HG03159 (cell line): ENCODE data around the gene LRCOL1.

Experiments used
- ATAC-seq: cut with Tn5 transposase; IDR thresholded peaks from one replicate; pipeline ENCODE4 v1.9.1; 2021; ENCODE audit warnings: mild to moderate bottlenecking, moderate library complexity; ENCODE audit not compliant: unreplicated experiment

The LRCOL1 gene

DNA sequence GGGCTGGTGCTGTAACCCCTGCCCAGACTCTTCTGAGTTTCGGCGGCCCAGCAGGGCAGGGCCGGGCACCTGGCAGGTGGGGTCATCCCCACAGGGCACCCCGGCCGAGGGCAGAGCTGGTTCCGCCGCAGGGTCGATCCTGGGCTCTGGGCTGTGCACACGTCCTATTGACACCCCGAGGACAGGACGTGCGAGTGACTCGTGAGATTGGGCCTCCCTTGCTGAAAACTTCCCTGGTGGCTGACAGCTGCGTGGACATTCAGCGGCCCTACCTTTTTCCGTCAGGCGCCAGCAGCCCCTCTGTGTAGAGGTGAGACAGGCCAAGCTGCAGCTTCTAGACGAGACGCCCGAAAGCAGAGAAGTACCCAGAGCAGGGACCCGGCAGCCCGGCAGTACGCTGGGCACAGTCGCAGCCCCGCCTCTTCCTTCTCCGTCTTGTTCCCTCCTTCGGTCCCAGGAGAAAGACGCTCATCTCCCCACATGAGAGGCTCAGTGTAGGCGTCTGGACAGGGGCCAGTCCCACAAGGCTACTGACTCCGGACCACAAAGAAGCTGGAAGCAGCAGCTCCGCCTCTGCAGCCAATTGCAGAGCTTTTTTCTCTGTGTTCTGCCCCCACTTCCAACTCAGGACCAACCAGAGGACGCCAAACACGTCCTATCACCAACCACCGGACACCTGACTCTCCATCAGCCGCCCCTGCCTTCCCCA is at the start of gene LRCOL1:
TSS of gene LRCOL1 (minus strand) at position 532 of the 709 bp plus-strand sequence. CDS start 4,331 bp downstream, outside the sequence.
- no peak for ATAC-seq

DNA sequence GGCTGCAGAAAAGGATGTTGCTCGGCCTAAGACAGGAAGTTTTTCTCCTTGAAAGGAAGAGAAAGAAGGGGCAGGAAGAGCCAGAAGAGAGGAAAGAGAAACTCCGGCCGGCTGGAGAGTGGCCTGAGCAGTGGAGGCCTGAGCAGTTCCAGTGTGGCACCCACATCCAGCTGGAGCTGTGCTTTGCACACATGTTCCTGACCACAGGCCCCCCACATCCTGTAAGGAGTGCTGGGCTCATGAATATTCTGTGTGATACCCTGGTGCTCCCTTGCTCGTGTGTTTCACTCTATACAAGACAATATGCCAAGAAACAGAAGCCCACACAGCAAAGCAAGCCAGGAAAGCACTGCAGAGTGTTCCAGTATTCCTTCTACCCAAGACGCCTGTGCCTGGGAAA is 49.7 kb upstream of the LRCOL1 start:
- no peak for ATAC-seq

DNA sequence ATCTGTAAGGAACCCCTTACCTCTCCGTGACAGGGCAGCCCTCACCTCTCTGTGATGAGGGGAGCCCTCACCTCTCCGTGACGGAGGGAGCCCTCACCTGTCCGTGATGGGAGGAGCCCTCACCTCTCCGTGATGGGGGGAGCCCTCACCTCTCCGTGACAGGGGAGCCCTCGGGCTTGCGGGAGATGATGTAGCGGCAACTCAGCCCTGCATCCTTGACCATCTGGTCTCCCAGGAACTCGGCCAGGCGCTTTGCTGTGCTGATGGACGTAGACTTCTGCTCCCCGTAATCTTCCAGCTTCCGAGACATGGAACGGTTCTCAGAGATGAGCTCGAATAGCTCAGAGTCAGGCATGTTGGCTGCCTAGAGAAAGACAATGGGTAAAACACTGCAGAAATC is 48.8 kb upstream of the LRCOL1 start:
- ATAC-seq = no peak

DNA sequence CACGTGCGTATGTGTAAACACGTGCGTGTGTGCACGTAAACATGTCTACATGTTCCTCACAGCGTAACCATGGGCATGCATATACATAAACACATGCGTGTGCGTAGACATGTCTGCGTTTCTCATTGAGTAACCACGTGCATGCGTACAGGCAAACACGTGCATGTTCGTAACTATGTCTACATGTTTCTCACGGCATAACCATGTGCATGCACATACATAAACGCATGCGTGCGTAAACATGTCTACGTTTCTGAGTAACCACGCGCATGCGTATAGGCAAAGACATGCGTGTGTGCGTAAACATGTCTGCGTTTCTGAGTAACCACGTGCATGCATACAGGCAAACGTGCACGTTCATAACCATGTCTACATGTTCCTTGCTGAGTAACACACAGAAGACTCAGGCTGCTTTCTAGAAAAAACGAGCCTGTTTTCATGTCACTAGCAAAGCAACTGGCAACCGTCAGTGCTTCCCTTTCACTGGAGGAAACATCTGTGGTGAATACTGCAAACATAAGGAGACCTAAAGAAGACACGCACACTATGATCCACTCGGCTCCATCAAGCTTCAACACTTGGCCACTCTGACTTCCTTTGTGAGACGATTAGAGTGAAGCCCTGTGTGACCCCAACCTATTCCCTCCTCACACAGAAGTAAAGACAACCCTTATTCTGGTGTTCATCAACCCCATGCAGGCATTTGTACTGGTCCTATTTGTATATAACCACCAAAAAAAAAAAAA is 47.9 kb upstream of the LRCOL1 start:
- ATAC-seq = no peak

DNA sequence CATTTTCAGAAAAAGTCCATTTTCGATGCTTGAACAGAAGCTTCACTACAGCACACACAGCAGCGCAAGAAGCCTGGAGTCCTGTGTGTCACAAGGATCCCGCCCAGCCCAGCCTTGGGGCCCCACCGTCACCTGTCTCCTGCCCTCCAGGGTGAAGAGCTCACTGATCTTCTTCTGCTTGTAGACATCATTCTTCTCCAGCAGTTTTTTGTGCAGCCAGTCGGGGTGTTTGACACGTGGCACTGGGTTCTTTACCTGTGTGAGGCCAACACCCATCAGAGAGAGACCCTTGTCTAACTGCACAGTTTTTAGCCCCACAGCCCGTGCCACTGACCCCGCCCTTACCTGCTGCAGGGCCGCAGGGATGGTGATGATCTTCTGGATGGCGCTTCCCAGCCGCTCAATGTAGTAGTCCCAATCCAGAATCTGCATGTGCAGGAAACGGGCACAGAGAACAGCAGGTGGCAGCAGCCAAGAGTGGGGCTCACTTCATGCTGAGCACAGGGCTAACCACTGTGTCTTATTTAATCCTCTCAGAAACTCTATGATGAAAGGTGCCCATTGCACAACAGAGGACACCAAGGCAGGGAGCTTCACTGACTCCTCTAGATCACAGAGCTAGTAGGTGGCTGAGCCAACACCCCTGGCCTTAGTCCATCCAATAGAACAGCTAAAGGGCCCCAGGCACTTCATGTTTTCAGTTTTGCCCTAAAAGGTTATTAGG is 46.8 kb upstream of the LRCOL1 start:
- no peak for ATAC-seq

DNA sequence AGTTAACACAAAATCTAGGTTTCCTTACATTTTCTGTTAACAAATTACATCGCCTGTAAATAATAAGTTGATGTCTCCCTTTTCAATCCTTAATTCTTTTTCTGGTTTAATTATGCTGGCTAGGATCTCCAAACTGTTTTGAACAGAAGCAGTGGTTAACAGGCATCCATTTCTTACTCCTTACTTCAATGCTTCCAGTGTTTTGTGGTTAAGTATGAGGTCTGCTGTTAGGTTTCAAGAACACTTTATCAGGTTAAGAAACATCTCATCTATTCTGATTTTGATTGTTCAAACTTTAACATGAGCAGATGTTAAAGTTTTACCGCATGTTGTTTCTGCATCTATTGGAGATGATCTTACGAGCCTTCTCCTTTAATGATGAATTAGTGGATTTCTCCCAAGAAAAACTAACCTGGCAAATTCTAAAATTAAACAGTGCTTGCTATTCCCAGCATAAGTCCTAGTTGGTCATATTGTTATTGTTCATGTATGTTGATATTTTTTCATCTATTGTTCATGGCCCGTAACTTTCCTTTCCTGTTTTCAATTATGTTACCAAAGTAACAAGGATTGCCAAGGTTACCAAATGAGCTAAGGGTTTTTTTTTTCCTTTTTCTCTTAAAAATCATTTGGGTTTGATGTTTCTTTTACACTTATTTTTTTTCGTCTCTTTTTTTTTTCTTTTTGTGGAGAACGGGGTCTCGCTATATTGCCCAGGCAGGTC is 43.3 kb upstream of the LRCOL1 start:
- no peak for ATAC-seq

DNA sequence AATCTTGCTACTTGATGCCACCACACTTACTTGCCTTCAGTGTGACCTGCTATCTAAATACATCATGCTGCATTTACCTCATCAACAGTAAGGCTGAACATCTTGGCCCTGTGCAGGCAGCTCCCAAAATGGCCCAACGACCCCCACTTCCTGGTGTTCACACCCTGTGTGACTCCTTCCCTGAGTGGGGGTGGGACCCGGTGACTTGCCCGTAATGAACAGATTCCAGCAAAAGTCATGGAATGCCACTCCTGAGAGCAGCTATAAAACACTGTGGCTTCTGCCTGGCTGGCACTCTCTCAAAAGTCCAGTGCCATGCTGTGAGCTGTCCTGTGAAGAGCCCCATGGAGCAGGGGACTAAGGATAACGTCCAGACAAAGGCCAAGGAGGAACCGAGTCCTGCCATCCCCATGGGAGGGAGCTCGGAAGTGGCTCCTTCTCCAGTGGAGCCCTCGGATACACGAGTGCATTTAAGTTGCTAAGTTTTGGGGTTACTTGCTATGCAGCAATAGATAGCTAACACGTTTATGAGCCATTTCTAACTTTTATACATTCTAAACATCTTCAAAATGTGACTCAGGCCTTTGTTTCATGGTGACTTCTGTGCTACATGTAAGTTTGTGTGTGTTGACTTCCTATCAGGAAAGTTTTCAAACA is 41.2 kb upstream of the LRCOL1 start:
- ATAC-seq = no peak

DNA sequence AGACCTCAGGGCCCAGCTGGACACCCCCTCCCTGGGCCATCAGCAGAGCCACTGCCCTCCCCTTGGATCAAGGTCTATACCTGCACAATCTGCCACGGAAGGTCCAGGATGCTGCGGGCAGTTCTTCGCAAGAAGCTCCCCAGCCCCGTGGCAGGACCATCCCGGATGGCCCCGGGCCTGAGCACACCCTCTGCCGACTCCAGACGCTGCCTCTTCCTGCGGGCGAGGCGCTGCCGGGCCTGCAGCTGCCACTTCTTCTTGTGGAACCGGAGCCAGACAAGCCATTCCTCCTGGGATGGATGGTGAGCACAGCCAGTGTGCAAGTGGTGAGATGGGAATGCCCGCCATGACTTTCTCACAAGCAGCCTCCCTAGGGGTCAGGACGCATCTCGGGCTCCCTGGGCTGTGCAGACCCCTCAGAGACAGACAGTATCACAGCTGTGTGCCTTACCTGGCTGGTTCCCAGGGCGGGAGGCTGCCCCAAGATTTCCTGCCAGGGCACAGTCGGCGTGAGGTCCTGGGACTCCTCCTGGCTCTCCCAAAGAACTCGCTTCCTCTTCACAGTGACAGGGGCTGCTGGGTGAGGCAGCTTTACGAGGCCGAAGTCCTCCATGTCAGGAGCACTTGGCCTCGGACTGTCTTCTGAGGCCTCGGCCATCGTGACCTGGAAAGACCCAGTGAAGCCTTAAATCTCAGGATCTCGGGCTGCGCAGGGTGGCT is 39.0 kb upstream of the LRCOL1 start:
- no peak for ATAC-seq

DNA sequence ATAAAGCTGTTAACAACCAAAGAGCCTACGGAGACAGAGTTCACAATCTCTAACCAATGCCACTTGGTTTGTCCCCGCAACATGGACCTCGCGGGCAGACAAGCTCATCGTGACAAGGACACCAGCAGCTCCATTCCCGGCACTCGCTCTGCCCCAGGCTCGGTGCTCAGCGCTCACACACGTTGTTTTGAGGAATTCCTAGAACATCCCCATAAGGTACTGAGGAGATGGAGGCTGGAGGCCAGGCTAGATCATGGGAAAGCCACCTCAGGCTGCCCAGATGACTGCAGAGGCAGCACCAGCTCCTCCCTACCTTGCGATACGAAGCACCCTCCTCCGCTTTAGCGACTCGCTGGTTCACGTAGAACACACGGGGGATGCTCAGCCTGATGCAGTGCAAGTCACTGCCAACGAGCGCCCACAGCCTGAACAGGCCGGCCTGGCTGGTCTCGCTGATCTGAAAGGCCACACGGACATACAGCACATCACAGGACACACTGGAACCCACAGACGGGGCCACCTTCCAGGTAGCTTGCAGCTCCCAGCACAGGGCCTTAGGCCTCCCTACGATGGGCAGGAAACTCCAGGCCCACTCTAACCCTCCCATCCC is 38.3 kb upstream of the LRCOL1 start:
- no peak for ATAC-seq

DNA sequence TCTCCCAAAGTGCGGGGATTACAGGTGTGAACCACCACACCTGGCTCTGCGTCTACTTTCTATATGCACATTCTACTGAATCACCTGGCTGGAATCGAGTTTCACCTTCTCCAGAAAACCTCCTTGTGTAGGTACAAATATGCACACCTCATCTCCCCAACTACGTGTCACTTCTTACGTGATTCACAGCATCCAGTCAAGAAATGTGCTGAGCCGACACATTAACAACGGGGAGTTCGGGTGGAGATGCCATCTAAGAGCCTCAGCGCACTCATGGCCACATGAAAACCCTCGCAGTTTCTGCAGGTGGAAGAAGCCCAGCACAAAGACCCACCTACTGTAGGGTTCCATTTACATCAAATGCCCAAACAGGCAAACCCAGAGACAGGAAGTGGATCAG is 37.5 kb upstream of the LRCOL1 start:
- no peak for ATAC-seq

DNA sequence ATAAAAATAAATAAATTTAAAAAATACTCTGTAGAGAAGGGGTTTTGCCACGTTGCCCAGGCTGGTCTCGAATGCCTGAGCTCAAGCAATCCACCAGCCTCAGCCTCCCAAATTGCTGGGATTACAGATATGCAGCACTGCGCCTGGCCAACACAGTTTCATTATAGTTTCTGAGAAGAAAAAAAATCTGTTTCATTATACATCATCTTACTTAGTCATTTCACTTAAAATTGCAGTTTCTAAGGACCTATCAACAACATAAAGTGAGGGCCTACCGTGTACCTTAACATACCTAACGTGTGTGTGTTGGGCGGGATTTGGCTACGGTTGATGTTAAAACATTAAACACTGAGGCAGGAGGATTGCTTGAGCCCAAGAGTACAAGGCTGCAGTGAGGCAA is 36.5 kb upstream of the LRCOL1 start:
- ATAC-seq = no peak

DNA sequence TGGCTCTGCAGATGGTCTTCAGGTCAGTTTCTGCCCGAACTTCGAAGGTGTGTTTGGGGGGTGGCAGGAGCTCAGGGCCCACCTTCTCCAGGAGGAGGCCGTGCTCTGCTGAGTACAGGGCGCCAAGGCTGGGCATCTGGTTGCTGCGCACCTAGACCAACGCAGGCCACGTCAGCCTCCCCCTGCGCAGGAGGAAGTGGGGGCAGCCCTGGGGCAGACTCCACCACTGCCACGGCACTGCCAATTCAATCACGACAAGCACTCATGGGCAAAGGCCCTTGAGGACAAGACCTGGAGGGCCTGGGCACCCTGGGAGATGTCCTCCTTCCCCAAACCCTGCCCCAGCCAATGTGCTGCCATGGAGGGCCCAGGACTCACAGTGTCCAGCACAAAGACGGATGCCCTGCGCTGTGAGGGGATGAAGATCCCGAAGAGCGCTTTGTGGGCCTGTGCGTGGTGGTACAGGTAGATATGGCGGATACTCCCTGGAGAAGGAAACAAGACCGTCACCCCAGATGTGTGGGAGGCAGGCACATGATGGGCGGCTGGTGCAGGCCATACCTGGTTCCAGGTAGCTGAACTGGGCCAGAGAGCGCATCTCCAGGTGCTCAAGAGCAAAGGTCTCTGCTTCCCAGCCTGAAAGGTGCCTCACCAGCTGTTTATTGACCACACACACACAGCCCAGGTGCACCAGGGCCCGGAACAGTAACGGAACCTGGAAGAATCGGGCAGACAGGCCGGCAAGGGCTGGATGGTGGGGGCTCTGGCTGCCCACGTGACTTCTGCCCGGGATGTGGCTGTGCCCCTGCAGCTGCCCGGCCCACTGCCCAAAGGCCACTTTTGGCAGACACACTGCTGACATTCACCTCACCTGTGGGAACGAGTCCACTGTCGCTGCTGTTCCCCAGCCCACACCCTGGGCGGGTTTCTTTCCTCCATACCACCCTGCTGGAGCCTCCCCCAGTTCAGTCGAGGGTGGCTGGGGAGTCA is 32.8 kb upstream of the LRCOL1 start:
- ATAC-seq = no peak

DNA sequence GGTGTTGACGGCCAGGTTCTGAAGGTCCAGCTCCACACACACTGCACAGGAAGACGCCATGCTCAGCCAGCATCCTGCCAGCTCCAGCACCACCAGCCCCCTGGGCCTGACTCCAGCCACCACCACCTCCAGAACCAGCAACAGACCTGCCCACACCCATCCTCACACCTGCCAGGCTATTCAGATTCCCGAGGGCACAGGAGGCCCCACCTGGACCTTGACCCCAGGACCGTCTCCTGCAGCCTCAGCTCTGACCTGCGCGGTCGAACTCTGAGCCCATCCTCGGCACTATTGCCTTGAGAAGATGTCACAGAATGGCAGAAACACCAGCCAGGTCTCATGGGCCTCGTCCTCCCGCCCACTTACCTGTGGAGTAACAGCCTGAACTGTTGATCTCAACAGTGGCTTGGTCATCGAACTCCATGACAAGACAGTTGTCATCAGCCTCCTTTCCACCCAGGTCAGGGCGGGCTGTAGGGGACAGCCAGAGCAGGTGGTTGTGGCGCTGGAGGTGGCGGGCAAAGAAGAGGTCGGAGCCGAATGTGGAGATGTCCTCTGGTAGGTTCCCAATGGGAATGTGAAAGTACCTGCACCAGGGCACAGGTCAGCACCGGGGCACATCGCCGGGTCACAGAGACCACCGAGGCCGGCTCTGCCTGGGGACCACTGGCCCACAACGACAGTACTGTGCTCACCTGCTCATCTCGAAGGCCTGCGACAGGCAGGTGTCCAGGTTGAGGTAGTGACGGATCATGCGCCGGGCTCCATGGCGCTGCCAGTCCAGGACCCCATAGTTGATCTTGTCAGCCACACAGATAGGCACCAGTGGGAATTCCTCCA is 31.6 kb upstream of the LRCOL1 start:
- no peak for ATAC-seq

DNA sequence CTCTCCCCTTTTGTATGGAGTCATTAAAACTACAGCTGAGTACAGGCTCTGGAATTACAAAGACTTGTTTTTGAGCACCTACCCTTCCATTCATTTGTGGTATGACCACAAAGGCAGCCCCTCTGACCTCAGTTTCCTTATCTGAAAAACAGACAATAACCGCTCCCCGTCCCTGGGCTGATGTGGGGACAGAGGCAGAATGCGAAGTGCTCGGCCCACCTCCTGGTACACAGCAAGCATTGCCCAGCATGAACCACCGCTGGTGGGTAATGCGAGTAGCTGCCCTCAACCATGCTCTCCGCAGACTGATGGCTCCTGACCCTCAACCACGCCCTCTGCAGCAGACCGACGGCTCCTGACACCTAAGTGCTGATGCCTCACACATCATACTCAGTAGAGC is 30.6 kb upstream of the LRCOL1 start:
- no peak for ATAC-seq

DNA sequence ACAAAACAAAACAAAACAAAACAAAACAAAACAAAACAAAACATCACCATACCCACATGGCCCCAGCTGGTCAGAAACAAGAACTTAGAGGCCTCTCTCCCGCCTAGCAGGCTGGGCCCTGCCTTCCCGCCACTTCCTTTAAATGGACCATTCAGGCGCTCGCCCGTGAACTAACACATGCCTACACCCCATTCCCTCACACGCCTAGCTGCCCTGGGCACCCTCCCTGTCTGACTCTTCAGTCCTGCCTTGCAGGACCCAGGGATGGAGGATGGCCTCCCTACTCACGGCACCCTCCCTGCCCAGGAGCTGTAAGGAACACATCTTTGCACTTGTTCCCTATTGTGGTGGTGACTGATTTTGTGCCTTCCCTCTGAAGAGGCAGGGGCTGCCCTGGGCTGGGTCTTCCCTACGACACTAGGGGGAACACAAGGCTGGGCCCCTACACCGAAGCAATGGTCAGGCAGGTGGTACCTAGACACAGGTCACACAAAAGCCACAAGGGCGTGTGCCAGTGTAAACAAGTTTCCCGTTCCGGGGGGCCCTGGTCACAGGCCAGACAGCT is 29.7 kb upstream of the LRCOL1 start:
- no peak for ATAC-seq

DNA sequence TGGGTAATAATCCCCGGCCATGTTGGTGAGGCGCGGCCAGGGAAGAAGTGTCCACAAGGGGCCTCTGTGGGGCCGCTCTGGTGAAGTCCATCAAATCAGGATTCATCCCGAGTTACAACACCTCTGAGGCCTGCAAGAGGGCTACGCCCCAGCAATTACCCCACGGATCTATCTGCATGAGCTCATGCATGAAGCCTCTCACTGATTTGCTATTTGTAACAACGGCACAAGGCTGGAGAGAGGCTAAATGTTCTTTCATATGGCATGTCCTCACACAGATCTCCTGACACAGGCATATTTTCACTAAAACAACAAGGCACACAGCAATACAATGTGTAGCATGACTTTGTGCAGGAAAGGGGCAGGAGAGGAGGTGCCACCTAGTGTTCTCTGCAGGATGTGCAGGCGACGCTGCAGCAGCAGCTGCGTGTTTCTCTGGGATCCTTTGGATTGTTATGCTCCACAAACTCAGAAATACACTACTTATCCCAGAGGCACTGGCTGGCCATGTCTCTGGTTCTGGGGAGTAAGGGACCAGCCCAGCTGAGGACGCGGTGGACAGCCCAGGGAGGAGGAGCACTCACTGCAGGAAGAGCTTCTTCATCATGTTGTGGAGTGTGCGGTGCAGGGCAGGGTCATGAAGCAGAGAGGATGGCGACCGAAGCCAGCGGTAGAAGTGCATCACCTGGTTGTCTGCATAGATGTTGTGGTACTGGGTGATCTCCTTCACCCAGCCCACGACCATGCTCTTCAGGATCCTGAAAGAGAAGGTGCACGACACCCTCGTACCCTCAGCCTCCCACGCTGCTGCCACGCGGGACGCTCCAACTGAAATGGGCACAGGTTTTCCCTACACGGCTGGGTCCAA is 28.4 kb upstream of the LRCOL1 start:
- no peak for ATAC-seq
